ENCODE data around the gene GNL2.
"Not testable (repeated sequence)": the region's sequence is repeated elsewhere in the genome, so short reads cannot be mapped to it uniquely, and the experiment has no call there.

The GNL2 gene

GRCh38 chr1:37560401-37561132 is 35.2 kb downstream of the GNL2 start:
- no peak for FAIRE-seq
- no peak for DNase-seq (ENCODE audit: insufficient read length, low spot score)

GRCh38 chr1:37559957-37560379 is 35.8 kb downstream of the GNL2 start:
- not testable (repeated sequence) for DNase-seq (ENCODE audit: insufficient read length, low spot score); FAIRE-seq

- FAIRE-seq (no peak), DNase-seq (ENCODE audit: insufficient read length, low spot score) (no peak)
Measured at GRCh38 chr1:37559080-37559479, 36.7 kb downstream of the GNL2 start.

- no peak for DNase-seq (ENCODE audit: insufficient read length, low spot score)
- FAIRE-seq = no peak
Measured at GRCh38 chr1:37558411-37558810, 37.3 kb downstream of the GNL2 start.

- no peak for DNase-seq (ENCODE audit: insufficient read length, low spot score)
- FAIRE-seq = no peak
Measured at GRCh38 chr1:37557402-37557801, 38.3 kb downstream of the GNL2 start.

- DNase-seq (ENCODE audit: insufficient read length, low spot score) (no peak), FAIRE-seq (no peak)
Measured at GRCh38 chr1:37556712-37557196, 39.0 kb downstream of the GNL2 start, which contains the start of gene DNALI1. DNALI1 (plus strand) TSS chr1:37556940; CDS start chr1:37556995, 55 bp downstream.

- peak; percentile 92 for DNase-seq (ENCODE audit: insufficient read length, low spot score)
- FAIRE-seq = no peak
Measured at GRCh38 chr1:37553927-37554808, 41.6 kb downstream of the GNL2 start, which contains the start of gene SNIP1. SNIP1 (minus strand) TSS chr1:37554293; CDS start chr1:37554229, 64 bp downstream.

GRCh38 chr1:37553598-37553926 is 42.2 kb downstream of the GNL2 start:
- DNase-seq (ENCODE audit: insufficient read length, low spot score) (no peak), FAIRE-seq (no peak)

- no peak for DNase-seq (ENCODE audit: insufficient read length, low spot score)
- no peak for FAIRE-seq
Measured at GRCh38 chr1:37549341-37549740, 46.4 kb downstream of the GNL2 start.

- FAIRE-seq (no peak), DNase-seq (ENCODE audit: insufficient read length, low spot score) (no peak)
Measured at GRCh38 chr1:37545019-37545418, 50.7 kb downstream of the GNL2 start.

GRCh38 chr1:37544530-37544929 is 51.2 kb downstream of the GNL2 start:
- FAIRE-seq = no peak

GRCh38 chr1:37540036-37540785 is 55.5 kb downstream of the GNL2 start:
- FAIRE-seq = no peak
- DNase-seq (ENCODE audit: insufficient read length, low spot score) = no peak

More at GRCh38 chr1:37544530-37544929, 51.2 kb downstream of the GNL2 start:
- no peak for DNase-seq (ENCODE audit: insufficient read length, low spot score)

- not testable (repeated sequence) for FAIRE-seq; DNase-seq (ENCODE audit: insufficient read length, low spot score)
Measured at GRCh38 chr1:37539154-37539553, 56.6 kb downstream of the GNL2 start.

GRCh38 chr1:37537378-37537777 is 58.4 kb downstream of the GNL2 start:
- FAIRE-seq (no peak), DNase-seq (ENCODE audit: insufficient read length, low spot score) (no peak)

- DNase-seq (ENCODE audit: insufficient read length, low spot score) = no peak
- no peak for FAIRE-seq
Measured at GRCh38 chr1:37533317-37534093, 62.2 kb downstream of the GNL2 start.

- not testable (repeated sequence) for FAIRE-seq; DNase-seq (ENCODE audit: insufficient read length, low spot score)
Measured at GRCh38 chr1:37532418-37533156, 63.1 kb downstream of the GNL2 start.

GRCh38 chr1:37529888-37530287 is 65.8 kb downstream of the GNL2 start:
- not testable (repeated sequence) for DNase-seq (ENCODE audit: insufficient read length, low spot score); FAIRE-seq

- DNase-seq (ENCODE audit: insufficient read length, low spot score) = no peak
- no peak for FAIRE-seq
Measured at GRCh38 chr1:37519613-37520012, 76.1 kb downstream of the GNL2 start.

- DNase-seq (ENCODE audit: insufficient read length, low spot score); FAIRE-seq: not testable (repeated sequence)
Measured at GRCh38 chr1:37518929-37519328, 76.8 kb downstream of the GNL2 start.
